GM21619 (cell line): ENCODE data around the gene OTUD7B.
A peak's percentile ranks its signal among the peaks of the same experiment; 100 is the strongest.

Source experiments
- ATAC-seq: cut with Tn5 transposase; IDR thresholded peaks from one replicate; pipeline ENCODE4 v1.9.1; 2021; ENCODE audit not compliant: unreplicated experiment

The OTUD7B gene

DNA sequence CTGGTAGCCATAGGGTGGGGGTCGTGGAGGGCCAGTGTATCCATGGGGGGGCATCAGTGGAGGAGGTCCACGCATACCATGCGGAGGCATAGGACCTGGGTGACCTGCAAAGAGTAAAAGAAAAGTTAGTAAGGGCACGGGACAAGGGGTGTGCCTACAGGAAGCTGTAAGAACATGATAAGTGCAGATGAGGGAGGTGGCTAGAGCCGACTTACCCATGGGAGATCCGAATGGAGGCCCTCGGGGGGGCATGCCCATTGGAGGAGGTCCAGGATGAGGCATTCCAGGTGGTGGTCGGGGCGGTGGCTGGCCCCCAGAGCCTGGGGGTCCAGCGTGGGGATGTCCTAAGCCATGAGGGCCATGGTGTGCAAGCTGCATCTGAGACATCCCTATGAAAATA, 86.9 kb downstream of the OTUD7B start:
- no peak for ATAC-seq

DNA sequence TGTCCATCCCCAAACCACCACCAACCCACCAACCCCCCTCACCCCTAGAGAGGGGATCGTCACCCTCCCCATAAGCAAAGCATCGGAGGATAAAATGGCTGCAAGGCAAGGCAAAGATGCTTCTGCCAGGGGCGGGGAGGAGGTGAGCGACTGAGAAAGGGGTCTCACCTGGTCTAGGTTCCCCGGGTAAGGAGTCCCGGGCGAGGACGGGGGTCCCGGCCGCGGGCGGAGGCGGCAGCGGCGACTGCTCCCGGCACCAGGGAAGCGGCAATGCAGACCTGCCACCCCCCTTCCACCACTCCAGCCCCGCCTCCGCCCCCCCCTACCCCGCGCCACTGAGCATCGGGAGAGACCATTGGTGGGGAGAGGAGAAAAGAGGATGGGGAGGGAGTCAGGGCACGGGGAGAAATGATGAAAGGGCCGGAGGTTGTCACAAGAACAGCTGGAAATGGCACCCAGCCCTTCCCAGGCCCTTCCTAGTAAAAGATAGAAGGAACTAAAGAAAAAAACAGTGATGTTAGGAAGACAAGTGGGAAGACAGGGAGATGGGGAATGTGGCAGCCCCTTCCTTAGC, 92.9 kb downstream of the OTUD7B start, which contains the start of gene SV2A:
TSS of gene SV2A (minus strand) at position 274 of the 574 bp plus-strand sequence. CDS start 4,004 bp downstream, outside the sequence.
- no peak for ATAC-seq

DNA sequence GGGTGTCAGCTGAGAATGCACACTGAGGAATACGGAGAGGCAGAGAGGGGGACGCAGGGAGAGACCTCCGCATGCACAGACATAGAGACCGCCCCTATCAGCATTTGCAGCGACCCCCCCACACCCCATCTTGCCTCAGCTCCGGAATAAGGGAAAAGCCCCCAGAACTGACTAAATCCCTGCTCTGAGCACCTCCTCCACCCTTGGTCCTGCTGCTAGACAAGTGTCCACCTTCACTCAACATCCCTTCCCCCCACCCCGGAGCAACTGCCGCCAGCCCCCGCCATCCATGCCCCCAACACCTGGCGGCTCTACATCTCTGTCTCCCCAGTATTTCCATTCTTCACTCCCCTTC, 93.7 kb downstream of the OTUD7B start:
- ATAC-seq: no peak

DNA sequence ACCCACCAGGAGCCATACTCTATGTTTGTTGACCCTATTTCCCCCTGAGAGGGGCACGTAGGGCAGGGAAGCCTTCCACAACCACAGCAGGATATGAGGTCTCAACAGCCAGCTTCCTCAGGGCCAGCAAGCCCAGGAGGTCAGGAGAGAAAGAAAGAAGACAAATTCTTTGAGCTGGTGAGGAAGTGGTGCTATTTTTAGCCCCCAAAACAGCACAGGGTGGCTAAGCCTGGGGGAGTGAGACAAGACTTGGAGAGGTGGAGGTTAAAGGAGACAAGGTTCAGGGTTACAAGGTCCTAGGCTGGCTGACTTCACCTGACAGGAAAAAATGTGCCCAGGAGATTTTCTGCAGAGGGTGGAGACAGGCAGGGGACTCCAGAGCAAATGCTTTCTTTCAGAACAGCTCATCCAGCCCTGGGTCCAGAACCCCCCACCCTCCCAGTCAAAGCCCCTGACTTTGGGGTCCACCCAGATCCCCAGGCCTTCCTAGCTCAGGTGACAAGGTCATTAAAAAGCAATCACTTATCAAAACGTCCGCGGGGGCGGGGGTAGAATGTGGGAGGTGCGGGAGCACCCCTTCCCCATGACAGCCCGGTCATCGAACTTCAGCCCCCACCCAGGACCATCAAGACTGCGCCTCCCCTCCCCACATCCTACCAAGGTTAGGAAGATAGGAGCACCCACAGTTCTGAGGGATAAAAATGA, 94.2 kb downstream of the OTUD7B start:
- no peak for ATAC-seq

DNA sequence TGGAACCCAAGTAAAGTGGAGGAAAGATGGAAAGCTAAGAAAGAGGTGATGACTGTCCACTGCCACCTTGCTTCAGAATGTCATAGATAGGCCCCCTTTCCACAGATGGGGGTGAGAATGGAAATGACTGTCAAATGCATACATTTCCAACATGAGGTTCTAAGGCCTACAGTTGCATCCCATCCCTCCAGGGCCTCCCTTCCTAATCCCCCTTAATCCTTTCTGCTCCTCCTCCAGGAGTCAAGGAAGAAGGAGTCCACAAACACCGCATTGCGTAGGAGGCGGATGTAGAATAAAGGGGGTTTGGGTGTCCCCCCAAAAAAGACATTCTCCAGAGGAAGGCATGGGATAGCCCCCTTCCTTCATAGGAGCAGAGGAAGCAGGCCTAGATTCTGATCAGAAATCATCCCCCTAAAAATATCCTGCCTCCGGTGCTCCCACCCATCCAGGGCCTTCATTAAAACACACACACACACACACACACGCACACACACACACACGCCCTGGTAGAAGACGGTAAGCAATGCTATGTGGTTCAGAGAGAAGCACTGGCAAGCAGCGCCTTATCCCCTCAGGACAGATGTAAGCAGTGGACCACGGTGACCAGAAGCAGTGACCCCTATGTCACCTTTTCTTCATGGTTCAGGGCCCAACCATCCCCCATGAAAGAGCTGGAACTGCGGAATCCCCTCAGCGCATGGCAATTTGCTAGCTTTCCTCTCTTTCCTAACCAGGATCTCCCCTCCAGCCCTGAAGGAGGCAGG, 94.9 kb downstream of the OTUD7B start:
- no peak for ATAC-seq

DNA sequence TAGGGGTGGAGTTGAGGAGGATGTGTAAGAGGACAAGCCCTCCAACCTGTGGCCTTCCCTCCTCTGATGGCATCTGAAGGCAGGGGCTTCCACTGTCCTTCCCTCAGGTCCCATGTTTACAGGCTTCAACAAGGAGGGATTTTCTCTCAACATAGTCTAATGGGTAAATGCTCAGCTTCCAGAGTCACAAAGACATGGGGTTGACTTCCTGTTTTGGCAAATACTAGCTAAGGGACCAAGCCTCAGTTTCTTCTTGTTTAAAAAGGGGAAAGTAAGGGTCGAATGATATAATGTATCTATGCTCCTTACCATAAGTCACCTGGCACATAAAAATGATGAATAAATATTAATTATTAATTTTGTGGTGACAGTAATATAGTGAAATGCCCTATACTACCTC, 96.0 kb downstream of the OTUD7B start:
- no peak for ATAC-seq

DNA sequence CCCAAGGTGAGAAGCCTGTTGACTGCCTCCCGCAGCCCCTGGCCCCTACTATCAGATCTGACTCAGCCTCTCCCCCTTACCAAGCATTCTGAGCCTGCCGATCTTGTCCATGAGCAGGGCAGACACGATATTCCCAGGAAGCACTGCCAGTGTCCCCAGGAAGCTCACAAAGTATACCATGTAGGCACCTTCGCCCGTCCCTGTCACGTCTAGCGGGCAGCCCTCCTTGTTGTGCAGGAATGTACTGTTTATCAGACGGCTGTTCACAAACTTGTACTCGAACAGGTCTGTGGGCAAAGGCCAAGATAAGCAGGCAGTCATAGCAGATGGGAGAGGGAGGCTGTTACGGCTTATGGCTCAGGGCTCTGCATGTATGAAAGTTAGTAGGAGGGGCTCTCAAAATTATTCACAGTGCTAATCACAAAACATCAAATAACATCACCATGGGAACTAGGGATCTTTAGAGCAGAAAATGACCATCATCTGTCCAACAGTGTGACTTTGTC, 103.9 kb downstream of the OTUD7B start:
- ATAC-seq: no peak

DNA sequence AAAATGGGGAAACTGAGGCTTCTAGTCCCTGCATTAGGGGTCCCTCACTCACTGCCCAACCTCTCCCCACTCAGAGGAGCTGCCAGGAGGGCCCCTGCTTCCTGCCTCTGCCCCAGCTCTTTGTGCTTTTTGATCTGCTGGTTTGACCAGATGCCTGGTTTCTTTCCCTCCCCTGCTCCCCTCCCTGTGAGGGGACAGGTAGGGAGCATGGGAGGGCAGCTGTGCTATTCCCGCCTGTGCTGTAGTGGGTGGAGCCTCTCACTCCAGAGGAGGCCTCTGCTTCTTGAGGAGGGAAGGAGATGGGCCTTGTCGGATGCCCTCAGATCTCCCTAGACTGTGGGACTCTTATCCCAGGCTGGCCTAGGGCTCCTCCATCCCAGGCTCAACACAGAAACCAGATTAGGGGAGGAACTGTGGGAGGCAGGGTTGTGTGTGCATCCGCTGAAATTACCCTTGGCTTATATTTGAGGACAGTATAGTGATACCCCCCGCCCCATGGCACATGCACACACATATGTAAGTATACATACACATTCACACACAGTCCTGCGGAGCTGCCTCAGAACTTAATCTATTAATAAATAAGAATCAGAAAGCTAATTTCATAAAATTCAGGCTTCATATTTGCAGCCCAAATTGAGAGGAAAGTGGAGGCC, 106.6 kb downstream of the OTUD7B start:
- ATAC-seq: no peak

DNA sequence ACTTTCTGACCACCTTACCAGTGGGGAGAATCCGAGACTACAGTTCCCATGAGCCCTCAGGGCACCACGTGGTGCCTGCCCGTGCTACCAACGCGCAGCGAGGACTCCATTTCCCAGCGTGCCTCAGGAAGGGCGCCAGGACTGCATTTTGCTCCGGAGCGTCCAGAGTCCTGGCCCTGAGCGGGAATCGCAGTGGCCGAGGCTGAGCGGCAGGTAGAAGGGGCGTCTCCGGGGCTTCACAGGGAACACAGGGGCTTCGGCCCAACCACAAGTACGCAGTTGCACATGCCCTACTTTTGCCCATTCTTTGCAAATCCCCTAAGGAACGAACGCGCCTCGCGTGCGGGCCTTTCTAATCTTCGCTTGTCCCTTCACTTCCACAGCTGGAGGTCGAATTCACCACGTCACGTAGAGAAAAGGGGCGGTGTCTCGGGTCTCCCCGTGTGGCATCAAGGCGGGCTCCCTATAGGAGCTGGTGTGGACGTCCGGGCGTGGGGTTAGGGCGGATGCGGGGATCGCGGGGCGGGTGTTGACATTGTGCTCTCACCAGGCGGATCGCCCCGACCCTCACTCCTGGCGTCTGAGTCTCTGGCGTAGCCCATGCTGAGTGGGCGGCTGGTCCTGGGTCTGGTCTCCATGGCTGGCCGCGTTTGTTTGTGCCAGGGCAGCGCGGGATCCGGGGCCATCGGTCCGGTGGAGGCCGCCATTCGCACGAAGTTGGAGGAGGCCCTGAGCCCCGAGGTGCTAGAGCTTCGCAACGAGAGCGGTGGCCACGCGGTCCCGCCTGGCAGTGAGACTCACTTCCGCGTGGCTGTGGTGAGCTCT, 110.9 kb downstream of the OTUD7B start, which contains the start of gene BOLA1:
TSS of gene BOLA1 (plus strand) at position 109 of the 825 bp plus-strand sequence. CDS start at position 601, 492 bp downstream.
- peak; percentile 95 for ATAC-seq

DNA sequence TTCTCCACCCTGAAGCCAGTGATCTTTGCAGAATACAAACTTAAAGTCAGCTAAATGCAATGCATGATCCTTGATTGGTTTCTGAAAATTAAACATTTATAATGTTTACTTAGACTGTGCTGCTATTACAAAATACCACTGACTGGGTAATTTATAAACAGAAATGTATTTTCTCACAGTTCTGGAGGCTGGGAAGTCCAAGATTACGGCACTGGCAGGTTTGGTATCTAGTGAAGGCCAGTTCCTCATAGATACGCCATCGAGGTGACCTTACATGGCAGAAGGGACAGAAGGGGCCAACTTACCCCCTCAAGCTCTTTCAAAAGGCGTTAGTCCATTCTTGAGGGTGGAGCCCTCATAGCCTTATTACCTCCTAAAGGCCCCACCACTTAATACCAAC, 114.0 kb downstream of the OTUD7B start:
- ATAC-seq: no peak

DNA sequence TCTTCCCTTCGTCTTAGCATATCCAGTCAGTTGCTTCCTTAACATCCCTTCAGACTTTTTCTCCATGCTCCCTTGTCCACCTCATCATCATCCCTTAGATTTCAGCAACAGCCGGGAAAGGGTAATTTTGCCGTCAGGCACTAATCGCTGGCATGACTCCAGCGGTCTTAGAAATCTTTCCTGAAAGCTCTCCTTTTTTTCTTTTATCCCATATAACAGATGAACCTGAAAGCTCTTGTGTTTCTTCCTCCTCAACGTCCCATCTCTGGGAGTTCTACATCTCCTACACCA, 121.6 kb downstream of the OTUD7B start:
- ATAC-seq: no peak

DNA sequence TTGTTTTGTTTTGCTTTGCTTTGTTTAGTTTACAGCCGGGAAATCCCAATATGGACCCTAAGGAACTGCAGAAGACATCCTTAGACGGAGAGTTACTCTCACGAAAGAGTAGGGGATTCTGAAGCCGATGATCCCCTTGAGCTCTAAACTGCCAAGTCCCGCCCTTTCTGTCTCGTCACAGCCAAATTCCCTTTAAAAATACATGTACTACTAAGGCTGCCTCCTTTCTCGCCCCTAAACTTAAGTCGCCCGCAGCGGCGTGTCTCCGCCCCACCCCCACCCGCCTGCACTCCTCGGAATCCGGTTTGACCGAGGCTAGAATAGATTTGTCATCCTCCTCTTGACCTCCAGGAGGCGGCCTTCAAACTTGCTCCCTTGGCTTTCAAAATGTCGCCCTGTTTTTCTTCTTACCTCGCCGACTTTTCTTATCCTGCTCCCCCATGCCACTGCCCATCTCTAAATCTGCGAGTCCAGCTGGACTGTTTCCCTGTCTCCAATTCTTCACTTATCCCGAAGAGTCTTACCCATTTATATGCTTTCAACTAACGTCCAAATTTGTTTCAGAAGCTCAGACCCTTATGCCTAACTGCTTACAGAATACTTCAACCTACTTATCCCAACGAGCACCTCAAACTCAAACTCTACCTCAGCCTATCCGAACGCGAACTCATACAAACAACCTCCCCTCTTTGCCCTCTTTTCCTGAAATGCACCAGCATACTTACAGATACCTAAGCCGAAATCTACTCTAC, 122.1 kb downstream of the OTUD7B start:
- peak; percentile 26 for ATAC-seq
